Activated naive CD4-positive, alpha-beta T cell treated with Interleukin-2 at 50 U/mL for 16 hours (primary cell): Measurements from ENCODE around the gene LIPC.

Experiments used
- DNase-seq: peaks from one replicate; pipeline ENCODE4 v3.0.0-alpha.2; 2020

The LIPC gene

GRCh38 chr15:58501636-58502188 is 69.9 kb downstream of the LIPC start:
- no peak for DNase-seq

GRCh38 chr15:58503139-58504027 is 71.6 kb downstream of the LIPC start:
- DNase-seq: no peak

- no peak for DNase-seq
These were observed 73.0 kb downstream of the LIPC start for GRCh38 chr15:58504674-58505234.

- DNase-seq: no peak
These were observed 73.8 kb downstream of the LIPC start for GRCh38 chr15:58505581-58505980.

- DNase-seq: no peak
These were observed 74.3 kb downstream of the LIPC start for GRCh38 chr15:58506064-58506490.

- no peak for DNase-seq
These were observed 75.2 kb downstream of the LIPC start for GRCh38 chr15:58506783-58507668.

- no peak for DNase-seq
These were observed 77.8 kb downstream of the LIPC start for GRCh38 chr15:58509556-58509955.

GRCh38 chr15:58510715-58511598 is 79.2 kb downstream of the LIPC start:
- DNase-seq: no peak

- DNase-seq: no peak
These were observed 79.8 kb downstream of the LIPC start for GRCh38 chr15:58511599-58511987.

GRCh38 chr15:58512522-58512921 is 80.7 kb downstream of the LIPC start:
- no peak for DNase-seq

GRCh38 chr15:58513008-58513407 is 81.2 kb downstream of the LIPC start:
- DNase-seq: no peak

- no peak for DNase-seq
These were observed 82.0 kb downstream of the LIPC start for GRCh38 chr15:58513726-58514336.

- no peak for DNase-seq
These were observed 84.0 kb downstream of the LIPC start for GRCh38 chr15:58515807-58516206.

GRCh38 chr15:58517252-58517681 is 85.5 kb downstream of the LIPC start:
- DNase-seq: no peak

- DNase-seq: no peak
These were observed 86.1 kb downstream of the LIPC start for GRCh38 chr15:58517682-58518525.

- DNase-seq: no peak
These were observed 86.8 kb downstream of the LIPC start for GRCh38 chr15:58518626-58519025.

GRCh38 chr15:58519516-58519915 is 87.7 kb downstream of the LIPC start:
- DNase-seq: no peak

GRCh38 chr15:58520464-58520863 is 88.7 kb downstream of the LIPC start:
- DNase-seq: no peak

GRCh38 chr15:58520936-58521292 is 89.1 kb downstream of the LIPC start:
- DNase-seq: no peak

- no peak for DNase-seq
These were observed 89.7 kb downstream of the LIPC start for GRCh38 chr15:58521293-58521991.
